Pancreas (tissue), 10 donors: ENCODE results near the gene PLPP4. TPM values are rescaled to one million over a fixed set of nuclear protein-coding genes. Genes with fewer than 3 reads are reported as not detected.

Experiments
- ATAC-seq, 4 donors: fragments of 200-7000 bp; cut with Tn5 transposase; one replicate each; pipeline versions ENCODE4 v1.8.0 to v1.9.1; 2020; ENCODE audit warnings: mild to moderate bottlenecking in 4 of 4, moderate library complexity in 4 of 4
- DNase-seq, 6 donors: peaks; one replicate each; pipeline ENCODE4 v3.0.0-alpha.2; 2020
- FAIRE-seq: peaks from 2 replicates; lab custom pipeline; 2012; peaks lifted over from hg19 to GRCh38; lab: Jason Lieb, UNC
- H3K27ac ChIP-seq, 4 donors: fragments of 200-600 bp; sonication (generic); 1 replicate in 3 of 4; 2 replicates in 1 of 4; pipeline versions ENCODE4 v1.5.0 to v1.8.0; 2020
- H3K27me3 ChIP-seq, 4 donors: fragments of 200-600 bp; one replicate each; pipeline ENCODE4 v1.8.0; 2021
- H3K36me3 ChIP-seq, 3 donors: fragments of 200-600 bp; sonication (generic) in 1 of 3; one replicate each; pipeline versions ENCODE4 v1.5.0 to v1.8.0; 2020 to 2021
- H3K4me1 ChIP-seq, 3 donors: fragments of 200-600 bp; one replicate each; pipeline ENCODE4 v1.8.0; 2021
- H3K4me3 ChIP-seq, 4 donors: fragments of 200-600 bp; sonication (generic) in 2 of 4; one replicate each; pipeline versions ENCODE4 v1.5.0 to v1.8.0; 2020 to 2021
- H3K9me3 ChIP-seq, 4 donors: fragments of 200-600 bp; one replicate each; pipeline ENCODE4 v1.8.0; 2021
- CTCF ChIP-seq, 4 donors: fragments of 200-600 bp; sonication (generic) in 3 of 4; IDR thresholded peaks; one replicate each; pipeline versions ENCODE4 v1.5.0 to v1.8.0; 2021; ENCODE audit warnings: antibody characterized with exemption in 4 of 4
- WGBS, 2 donors: extraction: QIAGEN DNeasy Blood & Tissue Kit; methylation state at CpG; one replicate each; pipeline ENCODE4 v1.1.7; 2013; 5-methylcytosine and 5-hydroxymethylcytosine counted together
- intact Hi-C, 3 donors: fragments of 100-400 bp; cut with DNase I; formaldehyde crosslinking; loops; one replicate each; pipeline versions ENCODE4 v1.11.1 to v1.14.2; 2022
- polyA plus RNA-seq, 2 donors: library from polyadenylated mRNA; stranded (reverse); fragments of 200-250 nt; gene quantifications; one replicate each; pipeline ENCODE4 v1.2.3, GENCODE V29; 2013
- total RNA-seq, 6 donors: library from RNA; stranded (reverse); fragmentation: NEBNext Ultra II Directional in 4 of 6; extraction: Animal tissue kit (Norgen Biotek cat#: 25700) in 4 of 6; gene quantifications; one replicate each; pipeline versions ENCODE4 v1.2.1 to v1.2.4, GENCODE V29; 2021 to 2023
- donor health status: healthy with polysubstance abuse.
- donor health status: DM: no; HTN: no; CAD: no; lungs with moderate emphysema.
- donor health status: DM: no; HTN: no; CAD: no.
- donor health status: control.
- donor health status: control.
- donor health status: Bipolar disorder and iron deficiency.
- donor health status: DM: yes; HTN: yes; CAD: no.
- donor health status: DM: no; HTN: no; CAD: no.
- donor health status: DM: no; HTN: no; CAD: no.
- donor health status: DM: yes; HTN: yes; CAD: no.

PLPP4 gene
- total and polyA plus RNA-seq, 8 donors = 0.07 to 1.7 (median 0.08) TPM; not detected in 5

GRCh38 chr10:120606051-120606764 is 149.2 kb downstream of the PLPP4 start:
- 61 to 70% methylated on average over 5 of the region's 5 CpGs for WGBS, 2 donors

GRCh38 chr10:120607016-120607709 is 150.1 kb downstream of the PLPP4 start:
- no peak for TF ChIP-seq CTCF (IDR thresholded peaks at IDR 0.05)
- no peak for DNase-seq
- Histone ChIP-seq H3K4me1 (no peaks in the 10 kb centered on the region), H3K27me3 (peaks cover 0 to 6% (median 0%) of the 10 kb centered on the region in 4 donors), H3K9me3 (no peaks in the 10 kb centered on the region), H3K36me3 (no peaks in the 10 kb centered on the region), H3K27ac (no peak overlapping the region), H3K4me3 (no peak overlapping the region)
- no peak for FAIRE-seq
- 61 to 79% methylated on average over 2 of the region's 2 CpGs for WGBS, 2 donors
- no peak for ATAC-seq
- intact Hi-C loops = no loop called here

More at GRCh38 chr10:120606051-120606764, 149.2 kb downstream of the PLPP4 start:
- Histone ChIP-seq H3K4me3 (no peak overlapping the region), H3K4me1 (no peaks in the 10 kb centered on the region), H3K36me3 (no peaks in the 10 kb centered on the region), H3K9me3 (no peaks in the 10 kb centered on the region), H3K27ac (no peak overlapping the region), H3K27me3 (peaks cover 0 to 6% (median 0%) of the 10 kb centered on the region in 4 donors)
- no peak for FAIRE-seq
- no peak for DNase-seq
- TF ChIP-seq CTCF (IDR thresholded peaks at IDR 0.05) = no peak
- intact Hi-C loops = no loop called here
- ATAC-seq = no peak

- Histone ChIP-seq H3K4me3 (no peak overlapping the region), H3K36me3 (no peaks in the 10 kb centered on the region), H3K9me3 (no peaks in the 10 kb centered on the region), H3K27me3 (peaks cover 0 to 6% (median 0%) of the 10 kb centered on the region in 4 donors), H3K27ac (no peak overlapping the region), H3K4me1 (no peaks in the 10 kb centered on the region)
- ATAC-seq (no peak), FAIRE-seq (no peak), DNase-seq (no peak)
- no peak for TF ChIP-seq CTCF (IDR thresholded peaks at IDR 0.05)
- intact Hi-C loops = no loop called here
- 62 to 68% methylated on average over 5 of the region's 5 CpGs for WGBS, 2 donors
Measured at GRCh38 chr10:120607710-120608703, 151.0 kb downstream of the PLPP4 start.

- FAIRE-seq (no peak), DNase-seq (no peak), ATAC-seq (no peak)
- Histone ChIP-seq H3K27ac (no peak overlapping the region), H3K36me3 (no peaks in the 10 kb centered on the region), H3K4me3 (no peak overlapping the region), H3K4me1 (no peaks in the 10 kb centered on the region), H3K9me3 (no peaks in the 10 kb centered on the region), H3K27me3 (peaks cover 0 to 6% (median 0%) of the 10 kb centered on the region in 4 donors)
- intact Hi-C loops = no loop called here
- WGBS, 2 donors = 34 to 39% methylated on average over 5 of the region's 5 CpGs
- TF ChIP-seq CTCF (IDR thresholded peaks at IDR 0.05) = no peak
Measured at GRCh38 chr10:120609006-120609405, 152.0 kb downstream of the PLPP4 start.
